K562 (cell line): ENCODE measurements around the gene CELA3B.
"Not testable (repeated sequence)": the region's sequence is repeated elsewhere in the genome, so short reads cannot be mapped to it uniquely, and the experiment has no call there.

Experiments used
- CBX2 ChIP-seq: fragments of 200-600 bp; sonication (generic); IDR thresholded peaks from one replicate; pipeline ENCODE4 v1.6.1; 2012; ENCODE audit warnings: mild to moderate bottlenecking, low read length, inconsistent platforms; ENCODE audit not compliant: insufficient read depth, poor library complexity, severe bottlenecking
- ILF3 ChIP-seq: fragments of 450-650 bp; IDR thresholded peaks from 2 replicates; pipeline ENCODE4 v1.6.1; 2018; ENCODE audit warnings: antibody characterized with exemption, mild to moderate bottlenecking, moderate library complexity, borderline replicate concordance

- not testable (repeated sequence) for TF ChIP-seq ILF3, CBX2
Measured at GRCh38 chr1:21975296-21975695, 1.5 kb upstream of the CELA3B start.
